Non-pigmented ciliary epithelial cell (primary cell): ENCODE measurements around the gene MRTFB.

Experiments
- DNase-seq: peaks from one replicate; pipeline ENCODE4 v3.0.0-alpha.2; 2010; ENCODE audit warnings: low read depth

MRTFB gene

DNA sequence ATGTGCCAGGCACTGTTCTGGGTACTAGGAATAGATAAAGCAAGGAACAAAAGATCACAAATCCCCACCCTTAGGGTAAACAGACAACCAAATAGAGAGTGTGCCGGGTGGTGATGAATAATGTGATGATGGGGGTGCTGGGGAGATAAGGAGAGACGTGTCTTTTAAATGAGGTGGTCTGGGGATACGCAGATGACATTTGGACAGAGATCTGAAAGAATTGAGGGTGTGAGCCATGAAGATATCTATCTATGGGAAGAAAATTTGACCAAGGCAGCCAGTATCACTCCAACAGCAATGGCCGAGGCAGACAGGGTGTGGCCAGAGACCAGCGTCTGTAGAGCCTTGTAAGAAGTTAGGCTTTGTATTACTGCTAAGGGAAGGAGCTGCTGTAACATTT, 165.3 kb downstream of the MRTFB start:
- DNase-seq: no peak

DNA sequence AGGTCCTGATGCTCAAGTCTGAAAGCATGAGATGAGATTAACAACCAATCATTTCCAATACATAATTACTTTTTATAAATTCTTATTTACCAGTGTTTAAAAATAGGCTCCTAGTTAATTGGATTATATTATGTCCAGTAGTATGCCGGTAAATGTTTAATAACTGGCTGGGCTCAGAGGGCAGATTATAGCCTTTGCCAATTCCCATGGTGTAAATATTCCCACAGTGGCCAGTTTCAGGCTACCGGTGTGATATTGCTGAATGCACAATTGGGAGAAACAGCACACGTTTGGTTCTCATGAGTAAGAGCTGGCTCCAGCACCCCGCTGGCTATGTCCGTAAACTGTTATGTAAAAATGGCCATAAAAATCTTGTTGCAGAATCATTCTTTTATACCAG, 167.6 kb downstream of the MRTFB start:
- DNase-seq: no peak

DNA sequence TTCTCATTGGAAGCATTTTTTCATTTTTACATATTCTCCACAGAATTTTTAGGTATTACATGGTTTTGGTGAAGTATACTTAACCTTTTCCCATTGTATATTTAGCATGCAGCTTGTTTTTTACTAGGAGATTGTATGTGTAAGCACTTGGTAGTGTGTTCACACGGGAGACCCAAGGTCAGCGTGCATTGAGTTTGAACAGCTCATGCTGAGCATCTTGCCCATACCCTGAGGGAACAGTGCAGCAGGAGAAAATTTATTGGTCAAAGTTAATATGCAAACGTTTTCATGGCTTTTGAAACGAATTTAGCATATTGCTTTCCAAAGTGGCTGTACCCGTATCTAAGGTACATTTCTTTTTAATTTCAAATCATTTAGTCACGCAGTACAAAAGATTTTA, 168.7 kb downstream of the MRTFB start:
- no peak for DNase-seq

DNA sequence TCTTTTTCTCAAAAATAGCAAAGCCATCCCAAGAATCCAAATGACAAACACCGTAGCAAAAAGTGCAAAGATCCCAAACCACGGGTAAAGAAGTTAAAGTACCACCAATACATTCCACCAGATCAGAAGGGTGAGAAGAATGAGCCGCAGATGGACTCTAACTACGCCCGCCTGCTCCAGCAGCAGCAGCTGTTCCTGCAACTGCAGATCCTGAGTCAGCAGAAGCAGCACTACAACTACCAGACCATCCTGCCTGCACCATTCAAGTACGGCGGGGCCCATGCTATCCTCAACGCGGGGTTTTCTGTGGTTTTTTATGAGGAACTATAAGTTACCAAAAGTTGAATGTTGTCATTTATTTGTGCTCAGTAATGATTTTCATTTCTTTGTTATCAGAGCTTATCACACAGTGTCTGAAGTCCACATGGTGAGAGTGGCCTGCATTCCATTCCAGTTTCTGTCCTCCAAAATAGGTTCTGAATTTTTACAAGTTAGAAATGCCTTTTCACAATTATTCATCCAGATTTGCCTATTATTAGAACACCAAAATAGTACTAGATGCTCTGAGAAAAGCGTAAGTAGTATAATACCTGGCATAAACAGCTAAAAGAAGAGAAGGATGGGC, 169.2 kb downstream of the MRTFB start:
- no peak for DNase-seq

DNA sequence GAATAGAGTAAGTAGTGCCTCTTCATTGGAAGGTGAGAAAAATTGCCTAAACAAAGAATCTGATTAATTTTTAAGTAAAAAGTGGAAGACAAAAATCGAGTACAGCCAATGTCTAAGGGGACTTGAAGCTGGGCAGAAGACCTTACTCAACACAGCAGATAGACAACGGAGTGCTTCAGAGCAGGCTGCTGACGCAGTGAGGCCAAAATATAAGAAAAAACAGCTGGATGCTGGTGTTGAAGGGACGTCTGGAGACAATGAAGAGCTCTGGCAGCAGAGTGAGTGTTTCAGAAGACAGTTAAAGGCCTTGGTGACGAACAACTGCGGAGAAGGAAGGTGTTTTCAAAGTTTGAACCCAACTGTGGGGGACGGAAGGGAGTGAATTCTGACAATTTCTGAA, 169.8 kb downstream of the MRTFB start:
- no peak for DNase-seq

DNA sequence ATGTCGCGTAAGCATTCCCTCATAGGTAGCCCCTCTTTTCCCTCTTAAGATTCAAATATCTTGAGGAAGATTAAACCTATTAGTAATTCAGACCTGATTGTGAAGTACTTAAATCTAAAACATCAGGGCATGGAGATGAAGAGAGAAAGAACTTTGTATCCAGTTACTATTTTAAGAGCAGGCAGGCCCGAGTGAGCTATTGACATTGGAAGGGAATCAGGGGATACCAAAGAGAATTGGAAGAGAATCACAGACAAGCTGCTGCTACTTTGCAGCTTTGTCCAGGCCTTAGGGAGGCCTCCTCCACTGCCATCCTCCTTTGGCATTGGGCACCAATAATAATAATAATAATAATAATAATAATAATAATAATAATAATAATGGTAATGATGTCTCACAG, 170.5 kb downstream of the MRTFB start:
- no peak for DNase-seq

DNA sequence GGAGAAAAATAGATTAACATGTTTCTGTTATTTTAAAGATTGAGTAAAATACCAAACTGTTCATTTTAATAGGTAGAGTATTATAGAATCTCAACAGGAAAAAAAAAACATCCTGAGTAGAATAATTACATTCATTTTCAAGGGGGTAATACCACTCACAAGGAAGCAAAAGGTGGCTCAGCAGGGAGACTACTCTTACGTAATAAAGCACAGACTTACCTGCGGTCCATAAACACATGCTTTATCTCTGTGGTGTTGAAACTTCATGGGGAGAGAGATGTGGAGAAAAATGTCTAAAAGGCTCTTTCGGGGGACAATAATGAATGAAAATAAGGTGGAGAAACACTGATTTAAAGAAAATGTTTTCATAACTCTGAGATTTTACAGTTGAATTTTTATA, 171.7 kb downstream of the MRTFB start:
- DNase-seq: no peak

DNA sequence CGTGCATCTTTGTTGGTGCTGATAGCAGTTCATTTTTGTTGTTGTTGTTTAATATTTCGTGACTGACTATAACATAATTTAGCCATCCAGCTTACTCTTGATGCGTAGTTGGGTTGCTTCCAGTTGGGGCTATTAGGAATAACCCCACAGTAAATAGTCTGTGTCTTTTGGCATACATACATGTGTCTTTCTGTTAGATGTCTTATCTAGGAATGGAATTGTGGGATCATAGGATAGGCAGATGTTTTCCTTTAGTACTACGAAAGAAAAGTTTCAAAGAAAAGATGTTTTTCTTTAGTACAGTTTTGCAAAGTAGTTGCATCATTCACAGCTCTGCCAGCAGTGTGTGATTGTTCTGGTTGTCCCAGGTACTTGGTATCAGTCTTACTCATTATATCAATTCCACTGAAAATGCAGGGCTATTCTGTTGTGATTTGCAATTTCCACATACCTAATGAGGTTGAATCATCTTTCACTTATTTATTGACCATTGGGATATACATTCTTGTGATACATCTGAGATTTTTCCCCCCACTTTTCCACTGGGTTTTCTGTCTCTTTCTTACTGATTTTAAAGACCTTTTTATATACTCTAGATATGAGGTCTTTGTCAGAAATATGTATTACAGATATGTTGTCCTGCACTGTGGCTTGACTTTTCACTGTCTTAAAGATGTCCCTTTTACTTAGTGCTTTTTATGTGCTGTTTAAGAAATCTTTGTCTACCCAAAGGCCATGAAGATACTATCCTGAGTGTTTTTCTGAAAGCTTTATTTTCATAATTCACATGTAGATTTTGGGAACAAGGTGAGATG, 173.3 kb downstream of the MRTFB start:
- no peak for DNase-seq

DNA sequence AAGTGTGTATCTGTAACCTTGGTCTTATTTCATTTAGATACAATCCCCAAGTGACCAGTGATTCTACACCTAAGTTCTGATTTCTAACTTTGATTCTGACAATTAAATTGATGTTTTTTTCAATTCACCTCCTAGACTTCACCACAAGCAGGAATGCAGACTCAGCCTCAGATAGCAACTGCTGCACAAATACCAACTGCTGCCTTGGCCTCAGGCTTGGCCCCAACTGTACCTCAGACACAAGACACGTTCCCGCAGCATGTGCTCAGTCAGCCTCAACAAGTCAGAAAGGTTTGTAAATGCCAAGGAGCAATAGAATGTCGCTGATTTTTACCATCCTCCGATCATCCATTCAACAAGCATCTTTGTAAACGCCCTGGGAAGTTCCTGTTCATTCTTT, 177.7 kb downstream of the MRTFB start:
- no peak for DNase-seq

DNA sequence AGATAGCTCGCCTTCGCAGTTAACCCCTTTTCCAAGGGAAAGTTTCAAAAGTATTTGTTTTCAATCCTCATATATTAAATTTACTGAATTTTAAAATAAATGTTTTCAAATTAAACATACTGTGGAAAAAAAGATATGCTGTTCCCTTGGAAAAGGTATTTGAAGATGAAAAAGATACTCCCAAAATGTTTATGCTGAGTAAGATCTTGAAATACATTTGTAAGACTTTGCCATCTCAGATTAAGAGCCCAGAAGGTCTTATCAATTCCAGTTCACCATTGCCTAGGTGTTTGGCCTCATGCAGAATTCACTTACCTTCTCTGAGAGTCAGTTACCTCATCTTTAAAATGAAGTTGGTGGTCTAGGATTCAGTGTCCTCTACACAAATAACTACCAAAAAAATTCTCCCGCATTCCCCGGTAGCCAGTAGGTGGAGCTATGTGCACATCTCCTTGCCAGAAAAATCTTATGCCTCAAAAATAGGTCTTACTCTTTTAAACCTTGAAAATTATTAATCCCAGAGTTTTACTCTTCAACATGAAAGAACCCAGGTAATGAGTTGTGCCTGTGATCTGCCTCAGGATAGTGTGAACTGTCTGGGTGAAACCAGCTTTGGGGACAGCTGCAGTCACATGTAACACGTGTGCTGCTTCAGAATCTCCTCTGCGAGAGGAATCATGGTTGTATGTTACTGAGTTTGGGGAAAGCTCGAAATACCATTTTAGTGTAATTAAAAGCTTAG, 178.3 kb downstream of the MRTFB start:
- DNase-seq: no peak

DNA sequence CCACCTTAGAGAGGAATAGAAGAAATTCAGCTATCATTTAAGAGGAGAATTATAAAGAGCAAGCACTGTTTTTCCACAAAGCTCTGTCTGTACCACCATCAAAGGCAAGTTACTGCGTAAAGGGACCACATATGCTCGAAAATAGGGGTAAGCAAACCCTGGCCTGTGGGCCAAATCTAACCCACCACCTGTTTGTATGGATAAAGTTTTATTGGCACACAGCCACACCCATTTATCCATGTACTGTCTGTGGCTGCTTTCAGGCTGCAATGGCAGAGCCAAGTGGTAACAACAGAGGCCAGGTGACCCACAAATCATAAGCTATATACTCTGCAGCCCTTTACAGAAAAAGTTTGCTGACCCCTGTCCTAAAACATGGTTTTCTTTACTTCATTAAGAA, 180.3 kb downstream of the MRTFB start:
- no peak for DNase-seq

DNA sequence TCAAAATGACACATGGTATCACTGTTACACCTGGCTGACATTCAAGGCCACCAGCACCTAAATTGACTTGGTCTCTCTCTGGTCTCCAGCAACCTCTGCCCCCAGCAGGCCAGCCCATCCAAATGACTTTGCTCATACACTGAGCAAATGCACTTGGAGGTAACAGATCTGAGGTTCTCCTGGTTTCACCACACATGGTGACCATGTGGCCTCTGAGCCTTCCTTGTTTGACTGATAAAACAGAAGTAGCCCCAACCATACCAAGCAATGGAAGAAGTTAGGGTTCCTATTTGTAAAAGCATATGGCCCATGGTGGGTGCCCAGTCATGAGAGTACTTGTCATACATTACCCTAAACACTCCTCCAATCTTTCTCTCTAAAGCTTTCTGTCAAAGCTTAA, 181.7 kb downstream of the MRTFB start:
- DNase-seq: no peak

DNA sequence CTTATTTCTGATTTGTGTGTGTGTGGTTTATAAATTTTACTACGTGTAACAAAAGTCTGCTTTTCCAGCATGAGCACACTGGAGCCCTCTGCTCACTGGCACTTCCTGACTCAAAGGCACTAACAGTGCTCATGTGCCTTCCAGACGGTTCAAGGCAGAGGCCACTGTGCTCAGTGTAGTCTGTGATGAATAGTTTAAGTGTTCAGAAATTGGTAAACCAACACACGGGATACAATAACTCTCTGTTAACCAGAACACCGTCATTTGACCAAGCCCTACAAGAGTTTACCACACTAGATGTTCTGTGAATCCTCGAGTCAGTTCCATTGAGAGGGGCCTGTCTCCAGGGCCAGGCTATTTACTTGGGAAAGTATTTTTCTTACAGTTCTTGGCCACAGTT, 191.9 kb downstream of the MRTFB start:
- DNase-seq: no peak

DNA sequence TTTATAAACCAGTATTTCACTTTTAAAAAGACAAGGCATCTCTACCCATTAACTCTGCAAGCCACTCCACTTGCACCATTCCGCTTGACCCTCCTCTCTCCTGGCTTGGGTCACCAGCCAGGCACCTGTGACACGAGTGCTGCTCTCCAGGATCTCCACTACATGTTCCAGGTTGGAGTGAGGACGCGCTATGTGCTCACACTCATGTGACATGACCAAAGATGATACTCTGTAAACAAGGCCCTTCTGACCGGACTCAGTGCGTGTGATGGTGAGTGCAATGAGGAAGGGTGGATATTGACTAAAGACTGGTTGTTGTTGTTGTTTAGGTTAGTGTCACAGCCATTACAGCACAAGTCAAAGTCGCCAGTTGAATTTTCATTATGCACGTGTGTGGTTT, 192.7 kb downstream of the MRTFB start:
- DNase-seq: no peak

DNA sequence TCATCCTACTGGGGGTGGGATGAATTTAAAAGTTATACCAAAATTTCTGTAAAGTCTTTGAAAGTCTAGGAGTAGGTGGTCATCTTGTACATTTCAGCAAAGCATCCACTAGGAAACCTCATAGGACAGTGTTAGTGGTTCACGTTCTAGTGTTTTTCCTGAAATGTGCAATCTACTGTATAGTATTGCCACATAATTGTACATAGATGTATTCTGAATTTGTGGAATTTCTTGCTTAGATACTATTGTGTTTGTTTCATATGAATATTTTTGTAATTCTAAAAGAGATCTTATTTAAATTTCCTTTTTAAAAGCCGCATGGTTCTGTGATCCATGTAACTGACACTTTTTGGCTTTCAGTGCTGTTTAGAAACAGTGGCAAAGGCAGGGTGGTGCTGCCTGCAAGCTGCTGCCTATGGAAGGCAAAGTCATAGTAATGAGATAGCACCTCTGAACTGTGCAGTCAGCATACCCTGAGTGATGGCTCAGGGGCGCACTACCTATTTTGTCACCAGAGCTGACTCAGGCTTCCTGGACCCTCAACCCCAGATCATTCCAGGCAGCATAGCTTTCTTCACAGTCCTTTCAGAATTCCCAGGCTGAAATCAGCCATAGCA, 193.3 kb downstream of the MRTFB start:
- DNase-seq: no peak

DNA sequence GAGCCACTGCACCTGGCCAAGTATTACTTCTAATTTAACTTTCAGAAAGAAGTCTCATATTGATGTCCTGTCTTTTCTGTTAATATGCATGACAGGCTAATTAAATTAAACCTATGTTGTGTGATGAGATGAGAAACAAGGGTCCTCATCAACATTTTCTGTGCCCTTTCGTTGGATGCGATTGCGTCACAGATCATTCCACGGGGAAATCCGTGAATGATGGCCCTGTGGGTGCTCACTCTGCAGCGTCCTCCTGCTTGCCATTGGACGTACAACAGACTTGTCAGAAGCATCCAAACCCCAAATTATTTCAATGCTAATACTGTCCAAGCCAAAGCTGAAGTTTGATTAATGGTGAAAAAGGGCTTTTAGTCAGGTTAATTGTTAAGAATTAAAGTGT, 197.0 kb downstream of the MRTFB start:
- DNase-seq: no peak

DNA sequence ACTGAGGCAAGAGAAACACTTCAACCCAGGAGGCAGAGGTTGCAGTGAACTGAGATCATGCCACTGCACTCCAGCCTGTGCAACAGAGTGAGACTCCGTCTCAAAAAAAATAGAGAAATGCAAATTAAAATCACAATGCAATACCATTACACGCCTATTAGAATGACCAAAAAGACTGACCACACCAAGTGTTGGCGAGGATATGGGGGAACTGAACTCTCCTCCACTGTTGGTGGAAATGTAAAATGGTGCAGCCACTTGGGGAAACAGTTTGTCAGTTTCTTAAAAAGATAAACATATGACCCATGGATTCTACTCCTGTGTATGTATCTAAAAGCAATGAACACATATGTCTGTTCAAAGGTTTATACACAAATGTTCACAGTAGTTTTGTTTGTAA, 204.8 kb downstream of the MRTFB start:
- no peak for DNase-seq

DNA sequence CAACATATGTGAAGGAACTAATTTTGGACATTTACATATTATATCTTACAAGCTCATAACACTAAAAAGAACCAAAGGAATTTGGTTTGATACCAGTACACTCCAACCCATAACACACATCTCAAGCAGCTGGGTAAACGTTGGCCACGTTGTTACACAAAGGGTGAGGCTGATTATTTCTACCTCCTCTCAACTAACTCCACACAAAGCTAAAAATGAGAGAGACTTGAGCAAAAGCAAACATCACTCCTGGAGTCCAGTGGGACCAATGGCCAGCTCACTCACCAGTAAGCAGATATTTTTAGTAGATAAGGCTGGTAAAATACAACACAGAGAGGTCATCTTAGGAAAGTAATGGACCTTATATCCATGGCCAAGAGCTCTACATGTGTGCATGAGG, 207.6 kb downstream of the MRTFB start:
- no peak for DNase-seq

DNA sequence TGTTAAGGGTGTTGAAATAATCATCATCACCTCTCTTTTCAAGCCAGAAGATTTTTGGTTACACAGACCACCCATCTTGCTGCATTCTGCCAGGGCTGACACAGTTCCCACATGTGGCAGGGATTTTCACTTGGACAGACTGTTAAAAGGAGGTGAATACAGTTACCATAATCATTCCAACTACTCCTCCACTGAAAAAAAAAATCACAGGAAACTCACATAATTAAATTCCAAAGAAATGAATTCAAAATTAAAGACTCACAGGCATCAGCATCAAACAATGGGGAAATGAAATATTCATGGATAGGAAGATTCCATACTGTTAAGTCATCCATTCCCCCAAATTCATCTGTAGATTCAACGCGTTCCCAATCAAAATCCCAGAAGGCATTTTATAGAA, 209.4 kb downstream of the MRTFB start:
- DNase-seq: no peak

DNA sequence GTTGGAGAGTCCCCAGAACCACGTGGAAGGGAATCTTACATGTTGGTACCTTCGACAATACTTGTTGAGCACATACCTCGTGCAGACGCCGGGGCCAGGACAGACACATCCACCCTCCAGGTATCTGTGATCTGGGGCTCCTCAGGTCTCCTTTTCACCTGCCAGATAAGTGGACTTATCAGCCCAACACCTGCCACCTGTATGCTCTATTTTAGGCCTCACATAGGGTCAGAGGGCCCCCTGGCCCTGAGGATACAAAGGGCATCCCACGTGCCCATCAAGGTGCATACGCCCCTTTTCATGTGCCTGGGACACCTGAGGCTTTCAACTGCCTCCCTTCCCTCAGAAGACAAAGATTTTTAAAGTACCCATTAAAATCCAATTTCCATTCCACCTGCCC, 212.7 kb downstream of the MRTFB start:
- DNase-seq: no peak

DNA sequence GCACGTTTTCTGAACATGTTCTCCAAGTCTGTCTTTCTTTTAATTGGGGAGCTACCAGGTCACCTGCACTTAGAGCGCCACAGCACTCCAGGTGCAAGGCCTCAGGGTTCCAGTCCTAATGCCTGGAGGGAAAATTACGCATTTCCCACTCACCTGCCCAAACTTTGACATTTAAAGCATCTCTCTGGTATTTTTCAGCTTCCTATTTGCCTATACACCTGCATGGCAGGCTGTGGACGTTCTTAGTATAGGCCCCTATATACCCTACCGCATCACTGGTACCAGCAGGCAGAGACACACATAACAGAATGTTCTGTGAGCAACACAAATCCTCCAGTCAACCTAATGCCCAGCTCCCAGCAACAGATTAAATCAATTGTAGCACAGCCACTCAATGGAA, 213.3 kb downstream of the MRTFB start:
- DNase-seq: no peak

DNA sequence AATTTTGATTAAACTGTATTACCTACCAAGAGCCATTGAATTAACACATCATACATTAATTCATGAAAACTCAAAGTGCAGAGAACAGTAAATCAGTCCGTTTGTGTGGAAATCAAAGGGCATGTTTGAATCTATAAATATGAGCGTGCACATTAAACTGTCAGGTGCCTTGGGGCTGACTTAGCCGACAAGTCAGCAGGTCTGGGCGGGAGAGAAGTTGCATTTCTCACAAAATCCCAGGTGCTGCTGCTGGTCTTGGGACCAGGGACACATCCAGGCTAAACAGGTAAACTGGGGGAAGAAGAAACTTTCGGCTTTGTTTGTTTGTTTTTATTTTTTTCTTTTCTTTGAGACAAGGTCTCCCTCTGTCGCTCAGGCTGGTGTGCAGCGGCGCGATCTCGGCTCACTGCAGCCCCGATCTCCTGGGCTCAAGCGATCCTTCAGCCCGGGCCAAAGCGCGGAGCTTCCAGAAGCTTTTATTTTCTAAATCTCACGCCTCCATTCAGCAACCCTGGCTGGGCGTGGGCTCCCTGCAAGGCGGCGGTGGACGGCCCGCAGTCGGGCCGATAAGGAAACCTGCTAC, 213.9 kb downstream of the MRTFB start:
- DNase-seq: no peak
